Measurements from ENCODE around the gene NINJ1.

The NINJ1 gene

GRCh38 chr9:93131599-93132286 lies 2.3 kb downstream of the NINJ1 start:
- no peak for DNase-seq

GRCh38 chr9:93130861-93131481 lies 3.1 kb downstream of the NINJ1 start:
- DNase-seq = no peak

DNA sequence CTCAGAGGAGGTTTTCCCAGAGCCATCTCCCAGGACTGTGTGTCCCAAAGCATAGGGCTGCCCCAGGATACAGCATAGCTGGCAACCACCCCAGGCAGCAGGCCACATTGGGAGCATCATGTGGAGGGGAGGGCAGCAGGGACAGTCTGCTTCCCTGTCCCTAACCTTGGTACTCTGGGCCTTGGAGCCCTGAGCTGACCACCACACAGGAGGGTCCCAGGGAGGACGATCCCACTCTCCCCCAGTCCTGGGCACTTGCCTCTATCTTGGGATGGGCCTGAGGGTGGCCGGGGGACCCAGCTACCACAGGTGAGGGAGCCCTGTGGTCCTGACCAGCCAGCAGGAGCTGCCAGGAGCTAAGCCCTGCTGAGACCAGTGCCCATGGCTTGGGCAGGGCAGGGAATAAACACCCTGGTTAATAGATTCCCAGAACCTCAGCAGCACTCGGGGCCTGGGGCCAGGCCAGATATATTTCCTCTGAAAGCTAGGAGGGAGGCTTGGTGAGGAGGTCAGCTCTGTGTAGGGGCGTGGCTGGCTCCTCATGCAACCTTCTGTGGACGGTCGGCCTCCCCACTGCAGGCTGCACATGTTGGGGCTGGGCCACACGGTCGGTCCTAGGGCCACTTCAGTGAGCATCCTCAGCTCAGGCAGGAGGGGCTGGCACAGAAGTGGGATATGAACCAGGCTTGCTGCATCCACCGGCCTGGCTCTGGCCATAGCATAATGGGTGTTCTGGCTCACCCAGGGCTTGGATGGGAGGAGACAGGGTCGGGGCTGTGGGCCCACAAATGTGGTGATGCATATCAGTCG lies 4.2 kb downstream of the NINJ1 start:
- no peak for DNase-seq

- DNase-seq = no peak
Measured at GRCh38 chr9:93129286-93129685, 4.8 kb downstream of the NINJ1 start.

GRCh38 chr9:93128715-93129224 lies 5.3 kb downstream of the NINJ1 start:
- DNase-seq = no peak

DNA sequence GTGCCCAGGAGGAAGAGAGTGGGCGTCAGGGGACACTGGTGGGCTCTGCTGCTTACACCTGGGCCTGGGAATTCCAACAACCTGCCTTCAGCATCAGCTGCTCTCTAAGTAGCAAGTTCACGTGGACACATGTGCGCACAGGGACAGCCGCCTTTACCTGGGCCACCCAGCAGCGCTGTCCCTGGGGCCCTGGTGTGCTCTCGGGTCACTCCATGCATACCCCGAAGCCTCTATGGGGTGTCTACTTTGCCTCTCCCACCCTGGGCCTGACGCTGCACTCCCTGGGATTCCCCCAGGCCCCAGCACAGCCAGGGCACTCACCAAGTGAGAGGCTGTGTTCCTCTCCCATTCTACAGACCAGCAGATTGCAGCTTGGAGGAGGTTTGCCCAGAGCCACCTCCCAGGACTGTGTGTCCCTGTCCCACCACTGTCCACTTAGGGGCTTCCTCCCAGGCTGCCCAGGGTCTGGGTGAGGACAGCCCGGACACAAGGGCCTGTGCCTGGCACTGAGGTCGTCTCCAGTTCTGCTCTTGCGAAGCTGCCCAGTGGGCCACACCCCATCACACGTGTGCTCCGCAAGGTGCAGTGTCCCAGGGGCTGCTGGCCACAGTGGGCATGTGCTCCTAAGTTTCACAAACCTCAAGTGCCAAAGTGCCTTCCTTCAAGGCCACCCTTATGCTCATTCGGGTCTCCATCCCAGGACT lies 5.9 kb downstream of the NINJ1 start:
- no peak for DNase-seq

- DNase-seq = no peak
Measured at GRCh38 chr9:93127395-93127911, 6.6 kb downstream of the NINJ1 start.

- DNase-seq = no peak
Measured at GRCh38 chr9:93126825-93127368, 7.2 kb downstream of the NINJ1 start.

- DNase-seq = no peak
Measured at GRCh38 chr9:93126151-93126781, 7.8 kb downstream of the NINJ1 start.

- no peak for DNase-seq
Measured at GRCh38 chr9:93125331-93125894, 8.6 kb downstream of the NINJ1 start.

- DNase-seq = no peak
Measured at GRCh38 chr9:93124793-93125192, 9.3 kb downstream of the NINJ1 start.

- no peak for DNase-seq
Measured at GRCh38 chr9:93123561-93124283, 10.3 kb downstream of the NINJ1 start.

DNA sequence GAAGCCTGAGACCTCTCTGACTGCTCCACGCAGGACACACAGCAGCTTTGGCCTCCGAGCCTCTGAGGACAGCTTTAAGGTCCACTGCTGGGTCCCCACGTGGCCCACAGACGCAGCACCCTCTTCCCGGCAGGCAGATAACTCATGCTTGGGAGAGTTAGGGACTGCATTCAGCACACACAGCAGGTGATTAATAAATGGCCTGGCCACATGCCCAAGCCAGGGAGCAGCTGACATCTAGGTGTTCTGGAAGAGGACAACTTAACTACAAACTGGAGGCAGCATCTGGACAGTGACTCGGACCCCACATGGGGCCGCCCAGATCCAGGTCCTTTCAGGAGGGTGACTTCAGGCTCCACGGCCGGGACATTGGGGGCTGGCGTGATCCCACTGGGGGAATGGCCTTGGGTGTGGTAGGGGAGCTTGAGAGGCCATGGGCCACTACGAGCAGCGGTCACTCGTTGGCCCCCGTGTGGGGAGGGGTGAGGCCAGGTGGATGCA lies 11.3 kb downstream of the NINJ1 start:
- DNase-seq = no peak

DNA sequence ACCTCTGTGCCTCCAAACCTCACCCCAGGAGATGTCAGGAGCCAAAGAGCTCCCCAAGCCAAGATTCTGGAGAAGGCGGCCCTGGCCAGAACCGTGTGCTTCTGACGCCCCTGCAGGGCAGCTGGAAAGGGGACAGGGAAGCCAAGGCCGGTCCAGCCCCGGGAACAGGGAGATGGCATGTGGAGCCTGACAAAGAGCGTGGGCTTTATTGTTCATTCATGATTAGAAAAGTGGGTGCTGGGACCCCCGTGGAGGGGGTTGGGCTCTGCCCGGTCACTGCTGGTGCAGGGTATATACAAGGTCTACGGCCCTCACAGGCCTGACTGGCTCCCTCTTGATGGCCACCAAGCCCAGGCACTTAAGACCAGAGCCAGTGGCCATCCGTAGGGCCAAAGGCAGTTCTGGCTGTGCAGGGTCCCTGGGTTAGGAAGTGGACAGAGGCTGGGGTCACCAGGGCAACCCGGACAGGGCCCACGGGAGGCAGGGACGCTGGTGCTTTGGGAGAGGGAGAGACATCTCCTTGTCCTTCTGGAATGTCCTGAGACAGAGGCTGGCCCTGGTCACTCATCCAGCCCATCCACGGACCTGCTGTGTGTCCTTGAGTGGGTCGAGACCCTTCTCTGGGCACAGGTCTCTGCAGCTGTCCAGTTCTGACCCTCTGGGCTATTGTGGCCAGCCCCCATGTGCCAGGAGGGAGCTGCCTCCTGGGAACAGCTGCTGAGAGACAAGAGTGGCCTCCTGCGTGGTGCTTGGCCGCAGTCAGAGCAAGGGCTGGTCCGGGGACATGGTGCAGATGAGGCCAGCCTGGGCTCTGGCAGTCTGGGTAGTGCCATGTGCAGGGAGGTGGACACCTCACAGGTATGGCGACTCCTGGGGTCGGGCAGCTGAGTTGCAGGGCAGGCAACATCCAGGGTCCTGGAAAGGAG lies 12.5 kb downstream of the NINJ1 start:
- DNase-seq = no peak

- no peak for DNase-seq
Measured at GRCh38 chr9:93120846-93121315, 13.2 kb downstream of the NINJ1 start.

- DNase-seq = no peak
Measured at GRCh38 chr9:93119953-93120845, 13.9 kb downstream of the NINJ1 start.

GRCh38 chr9:93119703-93119952 lies 14.4 kb downstream of the NINJ1 start:
- DNase-seq = no peak

GRCh38 chr9:93118863-93119702 lies 15.0 kb downstream of the NINJ1 start:
- DNase-seq = no peak

Measured in NCI-H748 treated with DMSO at 0.1 percent for 48 hours (cell line).